Skeletal muscle cell (primary cell): ENCODE results near the gene NPEPPS.
A peak's percentile ranks its signal among the peaks of the same experiment; 100 is the strongest.

Experiments used
- DNase-seq: peaks from one replicate; pipeline ENCODE4 v3.0.0-alpha.2; 2010; ENCODE audit warnings: low read depth
- H3K4me3 ChIP-seq: 2 replicates; pipeline ENCODE4 v1.5.1; 2011; ENCODE audit warnings: low read depth, mild to moderate bottlenecking, control low read depth, low read length, moderate library complexity

NPEPPS gene

GRCh38 chr17:47622180-47622549 is 91.3 kb downstream of the NPEPPS start:
- no peak for DNase-seq
- H3K4me3 ChIP-seq = no peak overlapping the region

GRCh38 chr17:47624727-47625068 is 93.8 kb downstream of the NPEPPS start:
- no peak for DNase-seq
- H3K4me3 ChIP-seq = no peak overlapping the region

- DNase-seq = no peak
- no peak overlapping the region for H3K4me3 ChIP-seq
Measured at GRCh38 chr17:47628014-47628566, 97.2 kb downstream of the NPEPPS start.

- no peak for DNase-seq
- H3K4me3 ChIP-seq = no peak overlapping the region
Measured at GRCh38 chr17:47629826-47630225, 98.9 kb downstream of the NPEPPS start.

GRCh38 chr17:47630614-47631013 is 99.7 kb downstream of the NPEPPS start:
- no peak for DNase-seq
- H3K4me3 ChIP-seq = no peak overlapping the region

GRCh38 chr17:47632991-47633390 is 102.1 kb downstream of the NPEPPS start:
- DNase-seq = no peak
- H3K4me3 ChIP-seq = no peak overlapping the region

- no peak for DNase-seq
- H3K4me3 ChIP-seq = no peak overlapping the region
Measured at GRCh38 chr17:47633996-47634395, 103.1 kb downstream of the NPEPPS start.

GRCh38 chr17:47634870-47635269 is 104.0 kb downstream of the NPEPPS start:
- DNase-seq = no peak

GRCh38 chr17:47635734-47636133 is 104.8 kb downstream of the NPEPPS start:
- DNase-seq = no peak
- no peak overlapping the region for H3K4me3 ChIP-seq

More at GRCh38 chr17:47634870-47635269, 104.0 kb downstream of the NPEPPS start:
- H3K4me3 ChIP-seq = no peak overlapping the region

GRCh38 chr17:47636273-47637030 is 105.5 kb downstream of the NPEPPS start:
- H3K4me3 ChIP-seq = no peak overlapping the region
- DNase-seq = no peak

- no peak overlapping the region for H3K4me3 ChIP-seq
- no peak for DNase-seq
Measured at GRCh38 chr17:47638903-47639302, 108.0 kb downstream of the NPEPPS start.

GRCh38 chr17:47640076-47640475 is 109.2 kb downstream of the NPEPPS start:
- DNase-seq = no peak
- H3K4me3 ChIP-seq = no peak overlapping the region

- no peak overlapping the region for H3K4me3 ChIP-seq
- no peak for DNase-seq
Measured at GRCh38 chr17:47641202-47641601, 110.3 kb downstream of the NPEPPS start.

GRCh38 chr17:47643116-47643515 is 112.2 kb downstream of the NPEPPS start:
- no peak for DNase-seq
- no peak overlapping the region for H3K4me3 ChIP-seq

GRCh38 chr17:47644324-47644723 is 113.4 kb downstream of the NPEPPS start:
- no peak overlapping the region for H3K4me3 ChIP-seq
- DNase-seq = no peak

GRCh38 chr17:47649153-47649971 is 118.5 kb downstream of the NPEPPS start, which contains the start of gene KPNB1:
KPNB1 (plus strand) TSS chr17:47649919; CDS start chr17:47650245, 326 bp downstream.
- H3K4me3 ChIP-seq = peak within 1 kb of the TSS; percentile 67
- peak; percentile 100 for DNase-seq

- DNase-seq = no peak
- H3K4me3 ChIP-seq = peak overlapping the region; percentile 67
Measured at GRCh38 chr17:47649972-47650524, 119.1 kb downstream of the NPEPPS start.

GRCh38 chr17:47650525-47651522 is 119.9 kb downstream of the NPEPPS start:
- peak; percentile 97 for DNase-seq
- H3K4me3 ChIP-seq = peak overlapping the region; percentile 67

- DNase-seq = no peak
- H3K4me3 ChIP-seq = no peak overlapping the region
Measured at GRCh38 chr17:47651704-47652103, 120.8 kb downstream of the NPEPPS start.
